A549 (cell line): Measurements from ENCODE around the gene FKBP6. TPM values are rescaled to one million over a fixed set of nuclear protein-coding genes. Genes with fewer than 3 reads are reported as not detected.

Source experiments
- ATAC-seq, 2 experiments: fragments of 200-7000 bp in 1 of 2; fragments of >200 bp in 1 of 2; cut with Nextera tagmentation in 1 of 2; cut with Tn5 transposase in 1 of 2; 3 replicates each; pipeline versions ENCODE4 v1.8.0 to v1.9.1; 2018 to 2020; ENCODE audit warnings: mild to moderate bottlenecking in 1 of 2, moderate library complexity in 1 of 2
- CTCF ChIA-PET: fragments of 300-600 bp; sonication (Branson Sonifier 250); formaldehyde crosslinking; extraction: SDS; loops from one replicate; lab custom pipeline; 2021; ENCODE audit warnings: antibody characterized with exemption, inconsistent platforms; lab: Yijun Ruan, JAX
- POLR2A ChIA-PET: fragments of 350-600 bp; formaldehyde crosslinking; extraction: SDS; loops from one replicate; lab custom pipeline; 2021; ENCODE audit warnings: antibody characterized with exemption, inconsistent platforms; lab: Yijun Ruan, JAX
- DNase-seq, 2 experiments: peaks; one replicate each; pipeline versions ENCODE4 v3.0.0 to v3.0.0-alpha.2; 2011 to 2016; ENCODE audit warnings: low read depth in 1 of 2, low spot score in 1 of 2
- FAIRE-seq: peaks from 2 replicates; lab custom pipeline; 2011; peaks lifted over from hg19 to GRCh38; lab: Jason Lieb, UNC
- H3K27ac ChIP-seq, 2 experiments: fragments of >200 bp; sonication (Bioruptor Twin); formaldehyde crosslinking; 3 replicates each; pipeline ENCODE4 v1.5.1; 2016 to 2017
- H3K4me1 ChIP-seq: fragments of >200 bp; sonication (Bioruptor Twin); formaldehyde crosslinking; 3 replicates; pipeline ENCODE4 v1.6.1; 2016
- H3K4me2 ChIP-seq: fragments of >200 bp; sonication (Bioruptor Twin); formaldehyde crosslinking; 3 replicates; pipeline ENCODE4 v1.6.1; 2016
- H3K4me3 ChIP-seq: fragments of >200 bp; sonication (Bioruptor Twin); formaldehyde crosslinking; 3 replicates; pipeline ENCODE4 v1.5.1; 2016
- H3K9me3 ChIP-seq: fragments of >200 bp; sonication (Bioruptor Twin); formaldehyde crosslinking; 3 replicates; pipeline ENCODE4 v1.6.1; 2016
- CEBPB ChIP-seq, 2 experiments: fragments of >200 bp in 1 of 2; sonication (Bioruptor Twin) in 1 of 2; formaldehyde crosslinking in 1 of 2; IDR thresholded peaks; 2 replicates each; pipeline ENCODE4 v1.6.1; 2012 to 2016
- EHF ChIP-seq: fragments of 250-450 bp; sonication (Bioruptor Pico); IDR thresholded peaks from 2 replicates; pipeline ENCODE4 v1.5.0; 2020; ENCODE audit warnings: mild to moderate bottlenecking
- FOXS1 ChIP-seq: fragments of 250-450 bp; sonication (Bioruptor Pico); IDR thresholded peaks from 2 replicates; pipeline ENCODE4 v1.5.0; 2020; ENCODE audit warnings: mild to moderate bottlenecking, moderate library complexity
- HDAC2 ChIP-seq: fragments of 200-600 bp; sonication (generic); IDR thresholded peaks from 2 replicates; pipeline ENCODE4 v1.6.1; 2016
- HEYL ChIP-seq: fragments of 250-450 bp; sonication (Bioruptor Pico); IDR thresholded peaks from 2 replicates; pipeline ENCODE4 v1.8.0; 2021; ENCODE audit warnings: mild to moderate bottlenecking, moderate library complexity
- KDM5A ChIP-seq: fragments of 200-600 bp; sonication (generic); IDR thresholded peaks from 2 replicates; pipeline ENCODE4 v1.6.1; 2016; ENCODE audit warnings: antibody characterized with exemption, mild to moderate bottlenecking
- NFE2L2 ChIP-seq: fragments of 150-350 bp; conservative IDR thresholded peaks from 2 replicates; pipeline ENCODE4 v1.6.1; 2014; ENCODE audit warnings: low read length
- NR3C1 ChIP-seq: fragments of >200 bp; sonication (Bioruptor Twin); formaldehyde crosslinking; IDR thresholded peaks from 3 replicates; pipeline ENCODE4 v1.6.1; 2017
- PBX3 ChIP-seq: IDR thresholded peaks from 2 replicates; pipeline ENCODE4 v1.6.1; 2012
- POLR2AphosphoS2 ChIP-seq: conservative IDR thresholded peaks from 2 replicates; pipeline ENCODE4 v1.6.1; 2012; ENCODE audit warnings: low read length, improper control_type of control experiment, inconsistent platforms
- RARB ChIP-seq: fragments of 250-450 bp; sonication (Bioruptor Pico); IDR thresholded peaks from 2 replicates; pipeline ENCODE4 v1.8.0; 2021; ENCODE audit warnings: mild to moderate bottlenecking, moderate library complexity
- REST ChIP-seq: fragments of 200-600 bp; sonication (generic); IDR thresholded peaks from 2 replicates; pipeline ENCODE4 v1.6.1; 2016; ENCODE audit warnings: antibody characterized with exemption, mild to moderate bottlenecking, moderate library complexity
- SMC3 ChIP-seq: fragments of >200 bp; sonication (Bioruptor Twin); formaldehyde crosslinking; IDR thresholded peaks from 3 replicates; pipeline ENCODE4 v1.6.1; 2018; ENCODE audit warnings: inconsistent platforms
- ZNF302 ChIP-seq: fragments of 250-450 bp; sonication (Bioruptor Pico); IDR thresholded peaks from 2 replicates; pipeline ENCODE4 v1.9.0; 2021; ENCODE audit warnings: inconsistent platforms, mild to moderate bottlenecking, moderate library complexity
- ZSCAN20 ChIP-seq: fragments of 250-450 bp; sonication (Bioruptor Pico); IDR thresholded peaks from 2 replicates; pipeline ENCODE4 v1.8.0; 2022; ENCODE audit warnings: mild to moderate bottlenecking, moderate library complexity
- WGBS: methylation state at CpG from one replicate; pipeline ENCODE4 v1.1.6; 2017; ENCODE audit errors: missing lambda C conversion rate; 5-methylcytosine and 5-hydroxymethylcytosine counted together
- polyA plus RNA-seq, 4 experiments: library from polyadenylated mRNA; depleted of rRNA in 3 of 4; stranded (reverse); fragments of >200 nt; fragmentation: RNase III in 1 of 4; extraction: RNeasy Plus Mini Kit Qiagen cat#74134 plus additional on column Dnase treatment in 1 of 4; gene quantifications; 2 replicates in 3 of 4; 3 replicates in 1 of 4; pipeline ENCODE4 v1.2.3, GENCODE V29; 2011 to 2017

FKBP6 gene
- polyA plus RNA-seq, 2 of the 4 experiments (the other 2 are of a cell fraction), result 0.04 TPM; not detected in 1

GRCh38 chr7:73394422-73394821, 66.5 kb downstream of the FKBP6 start:
- TF ChIP-seq POLR2AphosphoS2 (no peak), NR3C1 (no peak), NFE2L2 (no peak)
- Histone ChIP-seq H3K9me3 (peaks cover 10% of the 10 kb centered on the region), H3K4me2 (no peak overlapping the region), H3K27ac (no peak overlapping the region), H3K4me3 (no peak overlapping the region), H3K4me1 (no peaks in the 10 kb centered on the region)
- 55% methylated on average over 3 of the region's 3 CpGs for WGBS
- FAIRE-seq, result no peak
- ATAC-seq, result no peak
- ChIA-PET CTCF (no interaction called here), POLR2A (no interaction called here)
- DNase-seq, result no peak

- WGBS, result 63% methylated on average over 19 of the region's 21 CpGs
- no peak for FAIRE-seq
- POLR2A ChIA-PET, result no interaction called here
Observed at GRCh38 chr7:73395538-73396503, 67.9 kb downstream of the FKBP6 start.

More at GRCh38 chr7:73395538-73396503, 67.9 kb downstream of the FKBP6 start:
- no peak overlapping the region for H3K4me3 ChIP-seq
- CTCF ChIA-PET, result interaction anchor here (0.9 to 1.4 kb wide), 2 partner anchors 22 to 56 kb away, joined by 3 read pairs; no protein-coding TSS in a partner anchor
- peaks cover 6% of the 10 kb centered on the region; the same call in 2 of the 3 replicates for H3K9me3 ChIP-seq
- ATAC-seq, result peak; percentile 18 to 49; a peak in 2 of 6 replicates
- H3K27ac ChIP-seq, result no peak overlapping the region
- H3K4me1 ChIP-seq, result no peaks in the 10 kb centered on the region
- DNase-seq, result no peak
- TF ChIP-seq ZNF302 (CRISPR knock-in tag) (no peak), ZSCAN20 (no peak), SMC3 (no peak), REST (no peak), EHF (no peak), PBX3 (no peak), KDM5A (no peak), RARB (CRISPR knock-in tag) (no peak), FOXS1 (no peak), NFE2L2 (no peak), CEBPB (IDR thresholded peaks at IDR 0.05) (no peak), HDAC2 (no peak), HEYL (CRISPR knock-in tag) (no peak)
- no peak overlapping the region for H3K4me2 ChIP-seq
